H1 (cell line): ENCODE results near the gene SMARCC1. TPM values are rescaled to one million over a fixed set of nuclear protein-coding genes. Genes with fewer than 3 reads are reported as not detected.
"Not testable (repeated sequence)": the region's sequence is repeated elsewhere in the genome, so short reads cannot be mapped to it uniquely, and the experiment has no call there.

ENCODE experiments used
- CTCF ChIA-PET: fragments of 300-600 bp; sonication (Branson Sonifier 250); formaldehyde crosslinking; loops from one replicate; lab custom pipeline; 2021; ENCODE audit not compliant: partially characterized antibody; lab: Charles Lee
- POLR2A ChIA-PET: fragments of 300-600 bp; sonication (Branson Sonifier 250); formaldehyde crosslinking; loops from one replicate; lab custom pipeline; 2021; ENCODE audit warnings: inconsistent platforms; ENCODE audit not compliant: partially characterized antibody; lab: Charles Lee
- DNase-seq, 2 experiments: peaks; one replicate each; pipeline versions ENCODE4 v3.0.0 to v3.0.0-alpha.2; 2010 to 2022; ENCODE audit warnings: low spot score in 2 of 2, low read depth in 1 of 2, mixed read lengths in 1 of 2
- FAIRE-seq: peaks from 2 replicates; lab custom pipeline; 2011; peaks lifted over from hg19 to GRCh38; lab: Jason Lieb, UNC
- H2AFZ ChIP-seq: 2 replicates; pipeline ENCODE4 v1.8.1; 2012; ENCODE audit warnings: low read length, inconsistent platforms
- H2AK5ac ChIP-seq: 2 replicates; pipeline ENCODE4 v1.6.1; 2013; ENCODE audit warnings: low read depth, low read length
- H2BK120ac ChIP-seq: replicated peaks from 2 replicates; pipeline ENCODE3; 2013; ENCODE audit warnings: low read depth, low read length, inconsistent platforms
- H2BK12ac ChIP-seq: 2 replicates; pipeline ENCODE4 v1.6.1; 2013; ENCODE audit warnings: low read depth, low read length
- H2BK15ac ChIP-seq: 2 replicates; pipeline ENCODE4 v1.6.1; 2013; ENCODE audit warnings: low read length
- H2BK20ac ChIP-seq: 2 replicates; pipeline ENCODE4 v1.6.1; 2013; ENCODE audit warnings: low read length
- H2BK5ac ChIP-seq: 2 replicates; pipeline ENCODE4 v1.6.1; 2013; ENCODE audit warnings: low read depth, low read length
- H3K14ac ChIP-seq: 2 replicates; pipeline ENCODE4 v1.6.1; 2013; ENCODE audit warnings: inconsistent platforms; ENCODE audit not compliant: insufficient read length
- H3K18ac ChIP-seq: 2 replicates; pipeline ENCODE4 v1.6.1; 2013; ENCODE audit warnings: low read length; ENCODE audit errors: extremely low read depth
- H3K23ac ChIP-seq: 2 replicates; pipeline ENCODE4 v1.6.1; 2013; ENCODE audit warnings: inconsistent platforms; ENCODE audit not compliant: insufficient read length
- H3K23me2 ChIP-seq: 2 replicates; pipeline ENCODE4 v1.6.1; 2013; ENCODE audit warnings: low read depth, low read length
- H3K27ac ChIP-seq: 2 replicates; pipeline ENCODE4 v1.6.1; 2011; ENCODE audit warnings: low read depth, low read length, inconsistent platforms
- H3K27me3 ChIP-seq, 4 experiments: replicated peaks in 1 of 4; 1 replicate in 1 of 4; 2 replicates in 3 of 4; pipeline versions ENCODE4 v1.6.1 to v1.8.1; 2011 to 2013; ENCODE audit warnings: low read length in 3 of 4, mild to moderate bottlenecking in 3 of 4, inconsistent platforms in 2 of 4, mixed read lengths in 2 of 4, moderate library complexity in 1 of 4; ENCODE audit not compliant: control insufficient read depth in 3 of 4, insufficient read depth in 3 of 4; ENCODE audit errors: extremely low read depth in 1 of 4
- H3K36me3 ChIP-seq, 4 experiments: 2 replicates each; pipeline versions ENCODE4 v1.6.1 to v1.8.1; 2011 to 2013; ENCODE audit warnings: mild to moderate bottlenecking in 4 of 4, low read length in 3 of 4, moderate library complexity in 2 of 4, control low read depth in 1 of 4, inconsistent platforms in 1 of 4; ENCODE audit not compliant: insufficient read depth in 4 of 4, control insufficient read depth in 2 of 4
- H3K4ac ChIP-seq: replicated peaks from 2 replicates; pipeline ENCODE3; 2013; ENCODE audit warnings: low read length, low read depth, mixed read lengths, inconsistent platforms; ENCODE audit not compliant: insufficient read length
- H3K4me1 ChIP-seq, 4 experiments: replicated peaks in 1 of 4; 1 replicate in 1 of 4; 2 replicates in 3 of 4; pipeline versions ENCODE4 v1.6.1 to v1.8.1; 2011 to 2013; ENCODE audit warnings: low read length in 3 of 4, inconsistent platforms in 2 of 4, mixed read lengths in 1 of 4; ENCODE audit not compliant: insufficient read depth in 4 of 4, control insufficient read depth in 3 of 4
- H3K4me2 ChIP-seq, 2 experiments: 2 replicates each; pipeline versions ENCODE4 v1.6.1 to v1.8.1; 2011 to 2013; ENCODE audit warnings: low read depth in 2 of 2, low read length in 2 of 2, control low read depth in 1 of 2, inconsistent platforms in 1 of 2, mild to moderate bottlenecking in 1 of 2; ENCODE audit not compliant: insufficient read depth in 1 of 2
- H3K4me3 ChIP-seq, 4 experiments: fragments of 200-600, 300-600 bp in 1 of 4; sonication (generic), shearing (Covaris generic), sonication (Bioruptor Twin) in 1 of 4; 2 replicates each; pipeline versions ENCODE4 v1.5.1 to v1.8.1; 2011 to 2016; ENCODE audit warnings: low read length in 4 of 4, low read depth in 3 of 4, control low read depth in 2 of 4, inconsistent platforms in 2 of 4, mild to moderate bottlenecking in 2 of 4, mixed read lengths in 1 of 4, moderate library complexity in 1 of 4; ENCODE audit not compliant: insufficient read depth in 2 of 4; ENCODE audit errors: extremely low read depth in 1 of 4
- H3K56ac ChIP-seq: replicated peaks from 2 replicates; pipeline ENCODE3; 2013; ENCODE audit warnings: low read depth, mild to moderate bottlenecking, mixed read lengths, low read length, inconsistent platforms; ENCODE audit not compliant: insufficient read length
- H3K79me1 ChIP-seq: 2 replicates; pipeline ENCODE4 v1.6.1; 2013; ENCODE audit warnings: low read depth, low read length, control low read depth
- H3K79me2 ChIP-seq, 2 experiments: 2 replicates each; pipeline versions ENCODE4 v1.6.1 to v1.8.1; 2012 to 2013; ENCODE audit warnings: low read length in 2 of 2, mild to moderate bottlenecking in 2 of 2, inconsistent platforms in 1 of 2; ENCODE audit not compliant: insufficient read depth in 2 of 2, control insufficient read depth in 1 of 2
- H3K9ac ChIP-seq, 4 experiments: replicated peaks in 1 of 4; 1 replicate in 1 of 4; 2 replicates in 3 of 4; pipeline versions ENCODE4 v1.6.1 to v1.8.1; 2011 to 2013; ENCODE audit warnings: low read depth in 3 of 4, low read length in 3 of 4, control low read depth in 2 of 4, mild to moderate bottlenecking in 2 of 4, moderate library complexity in 2 of 4, inconsistent platforms in 1 of 4; ENCODE audit errors: extremely low read depth in 1 of 4
- H3K9me3 ChIP-seq, 2 experiments: 2 replicates each; pipeline versions ENCODE4 v1.6.1 to v1.8.1; 2012 to 2013; ENCODE audit warnings: mild to moderate bottlenecking in 2 of 2, moderate library complexity in 2 of 2, control low read depth in 1 of 2, inconsistent platforms in 1 of 2, low read depth in 1 of 2, low read length in 1 of 2, mixed read lengths in 1 of 2; ENCODE audit not compliant: insufficient read depth in 2 of 2
- H4K20me1 ChIP-seq, 2 experiments: replicated peaks in 1 of 2; 2 replicates each; pipeline versions ENCODE3 to v1.8.1; 2011 to 2013; ENCODE audit warnings: inconsistent platforms in 2 of 2, low read length in 2 of 2, mild to moderate bottlenecking in 1 of 2; ENCODE audit not compliant: insufficient read depth in 2 of 2, control insufficient read depth in 1 of 2
- H4K5ac ChIP-seq: 2 replicates; pipeline ENCODE4 v1.6.1; 2013; ENCODE audit warnings: low read length, low read depth, mixed read lengths, inconsistent platforms; ENCODE audit not compliant: insufficient read length
- H4K8ac ChIP-seq: 2 replicates; pipeline ENCODE4 v1.8.0; 2013; ENCODE audit warnings: mild to moderate bottlenecking, moderate library complexity, low read length, inconsistent platforms; ENCODE audit not compliant: insufficient read depth; ENCODE audit errors: extremely low read depth
- H4K91ac ChIP-seq: replicated peaks from 2 replicates; pipeline ENCODE3; 2013; ENCODE audit warnings: low read length, mixed read lengths, inconsistent platforms; ENCODE audit not compliant: insufficient read length
- HDAC6 ChIP-seq: IDR thresholded peaks from one replicate; pipeline ENCODE4 v1.7.1; 2012; ENCODE audit warnings: low read depth, mild to moderate bottlenecking, inconsistent platforms, low read length, moderate library complexity
- SP1 ChIP-seq: IDR thresholded peaks from 2 replicates; pipeline ENCODE4 v1.6.1; 2011; ENCODE audit warnings: low read depth, low read length
- WGBS, 2 experiments: shearing (Covaris generic) in 1 of 2; methylation state at CpG; one replicate each; pipeline versions ENCODE4 v1.1.6 to v1.1.7; 2013 to 2015; ENCODE audit warnings: low lambda C conversion rate in 2 of 2, mixed read lengths in 2 of 2, inconsistent platforms in 1 of 2, low coverage in 1 of 2, missing lambda C conversion rate in 1 of 2; ENCODE audit not compliant: insufficient replicate concordance in 2 of 2, insufficient coverage in 1 of 2, insufficient read length in 1 of 2; ENCODE audit errors: extremely low coverage in 1 of 2, missing lambda C conversion rate in 1 of 2; 5-methylcytosine and 5-hydroxymethylcytosine counted together
- polyA plus RNA-seq, 7 experiments: library from polyadenylated mRNA; depleted of rRNA in 3 of 7; stranded (reverse) in 5 of 7; unstranded in 2 of 7; fragments of >200 nt in 5 of 7; fragments of 200-250 nt in 2 of 7; gene quantifications; 1 replicate in 5 of 7; 2 replicates in 1 of 7; 4 replicates in 1 of 7; pipeline versions ENCODE4 v1.2.1 to v1.2.3, GENCODE V29; 2011 to 2013; ENCODE audit warnings: missing spikeins in 2 of 7, mixed read lengths in 2 of 7
- total RNA-seq: library from RNA; stranded (reverse); fragmentation: NEBNext Ultra II Directional; extraction: Animal tissue kit (Norgen Biotek cat#: 25700); gene quantifications from 2 replicates; pipeline ENCODE4 v1.2.1, GENCODE V29; 2021
- TF ChIP-seq, protein P1 (sequence below): IDR thresholded peaks from 2 replicates; pipeline ENCODE4 v1.6.1; 2011; ENCODE audit warnings: low read depth, mild to moderate bottlenecking, low read length; ENCODE audit not compliant: insufficient read depth

Gene SMARCC1
- total and polyA plus RNA-seq, 2 of the 8 experiments (the other 6 are each of a cell fraction or from before 2014, with no cell fraction given), result 64.1 to 335 TPM

DNA sequence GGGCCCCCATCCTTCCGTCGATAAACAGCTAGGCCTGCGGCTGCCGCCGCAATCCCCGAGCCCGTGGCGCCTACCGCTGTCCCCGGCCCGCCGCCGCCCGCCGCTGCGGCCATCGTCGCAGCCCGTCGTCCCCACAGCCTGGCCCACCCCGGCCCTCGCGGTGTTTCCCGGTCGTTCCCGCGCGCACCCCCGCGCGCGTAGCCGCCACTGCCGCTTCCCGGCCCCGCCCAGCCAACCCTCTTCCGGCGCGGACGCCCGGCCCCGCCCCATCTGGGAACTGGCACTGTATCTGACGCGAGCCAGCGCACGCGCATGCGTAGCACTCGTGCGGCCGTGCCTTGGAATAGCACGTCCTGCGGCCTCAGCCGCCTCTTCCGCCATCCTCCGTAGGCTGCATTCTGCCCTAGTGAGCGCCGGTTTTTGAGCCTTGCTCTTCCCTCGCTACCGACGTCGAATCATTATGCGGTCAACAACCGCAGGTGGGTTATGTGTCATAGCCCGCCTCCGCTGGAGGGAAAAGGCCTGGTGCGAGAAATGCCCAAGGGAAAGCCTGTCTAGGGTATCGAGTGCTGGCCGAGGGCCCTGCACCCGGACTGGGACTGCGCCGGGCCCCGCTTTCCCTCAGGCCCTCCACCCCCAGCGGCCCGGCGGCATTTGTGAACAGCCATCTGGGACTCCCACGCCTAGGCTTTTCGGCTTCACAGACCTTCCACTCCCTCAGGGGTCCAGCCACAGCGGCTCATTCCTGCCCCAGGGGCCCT, at the start of gene SMARCC1 (continued):
- TF ChIP-seq SP1, result no peak
- TF ChIP-seq, protein P1, sequence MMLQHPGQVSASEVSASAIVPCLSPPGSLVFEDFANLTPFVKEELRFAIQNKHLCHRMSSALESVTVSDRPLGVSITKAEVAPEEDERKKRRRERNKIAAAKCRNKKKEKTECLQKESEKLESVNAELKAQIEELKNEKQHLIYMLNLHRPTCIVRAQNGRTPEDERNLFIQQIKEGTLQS, result no peak
- no peak for TF ChIP-seq HDAC6
- TF ChIP-seq, all 59 proteins: peak for 23

DNA sequence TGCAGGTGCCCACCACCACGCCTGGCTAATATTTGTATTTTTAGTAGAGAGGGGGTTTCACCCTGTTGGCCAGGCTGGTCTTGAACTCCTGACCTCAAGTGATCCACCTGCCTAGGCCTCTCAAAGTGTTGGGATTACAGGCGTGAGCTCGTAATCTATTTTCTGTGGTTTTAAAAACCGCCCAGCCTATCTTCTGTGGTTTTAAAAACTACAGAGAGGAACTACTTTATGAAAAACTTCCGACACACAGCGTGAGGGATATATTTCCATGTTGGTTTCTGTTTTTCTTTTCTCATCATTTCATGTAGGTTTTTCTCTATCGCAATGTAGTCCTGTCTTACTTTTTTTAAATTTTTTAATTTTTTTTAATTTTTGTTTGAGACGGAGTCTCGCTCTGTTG, 47.8 kb upstream of the SMARCC1 start:
- not testable (repeated sequence) for H3K56ac ChIP-seq, H3K23ac ChIP-seq, H2BK5ac ChIP-seq, FAIRE-seq, H3K27ac ChIP-seq, H3K4me2 ChIP-seq, H3K23me2 ChIP-seq, H4K8ac ChIP-seq, H2AK5ac ChIP-seq, H4K91ac ChIP-seq, H2BK120ac ChIP-seq, H2AFZ ChIP-seq, H3K4me3 ChIP-seq, H3K27me3 ChIP-seq, DNase-seq, H2BK20ac ChIP-seq, H2BK12ac ChIP-seq, H3K4me1 ChIP-seq, H4K20me1 ChIP-seq, H3K14ac ChIP-seq, H3K4ac ChIP-seq, H2BK15ac ChIP-seq, H3K79me1 ChIP-seq, H4K5ac ChIP-seq, H3K18ac ChIP-seq, H3K9ac ChIP-seq, H3K9me3 ChIP-seq
- H3K79me2 ChIP-seq, result peaks cover 8 to 27% of the 10 kb centered on the region in 2 experiments
- POLR2A ChIA-PET, result interaction anchor here (1.0 to 3.7 kb wide), 4 partner anchors 8 to 30 kb away, joined by 3 to 13 read pairs (median 6); no protein-coding TSS in a partner anchor
- H3K36me3 ChIP-seq, result peaks cover 32 to 77% (median 53%) of the 10 kb centered on the region in 4 experiments
- 97% methylated on average over 9 of the region's 9 CpGs; no CpG with 5 or more reads in 1 of the 2 experiments for WGBS, 2 experiments
- CTCF ChIA-PET, result interaction anchor here (0.6 to 1.6 kb wide), 4 partner anchors 9 to 982 kb away, joined by 3 read pairs; no protein-coding TSS in a partner anchor
